Measurements from ENCODE around the gene SLC22A13.

The SLC22A13 gene

DNA sequence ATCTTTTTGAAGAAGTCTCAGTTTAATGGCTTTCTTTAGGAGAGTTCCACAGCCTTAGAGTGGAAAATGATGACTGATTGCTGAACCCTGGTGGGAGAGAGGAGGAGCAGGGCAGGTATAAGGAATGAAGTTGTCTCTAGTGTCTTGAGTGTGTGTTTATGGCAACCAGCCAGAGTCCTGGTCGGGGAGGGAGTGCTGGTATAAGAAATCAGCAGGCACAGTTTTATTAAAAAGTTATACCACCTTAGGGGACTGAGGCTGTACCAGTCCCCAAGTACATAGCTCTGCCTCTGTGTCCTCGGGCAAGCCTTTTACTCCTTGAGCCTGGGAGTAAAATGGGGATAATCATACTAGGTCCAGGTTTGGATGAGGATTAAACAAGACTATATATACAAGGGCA, 46.3 kb downstream of the SLC22A13 start:
- DNase-seq (ENCODE audit: low read depth) = no peak
- TF ChIP-seq, protein P1, sequence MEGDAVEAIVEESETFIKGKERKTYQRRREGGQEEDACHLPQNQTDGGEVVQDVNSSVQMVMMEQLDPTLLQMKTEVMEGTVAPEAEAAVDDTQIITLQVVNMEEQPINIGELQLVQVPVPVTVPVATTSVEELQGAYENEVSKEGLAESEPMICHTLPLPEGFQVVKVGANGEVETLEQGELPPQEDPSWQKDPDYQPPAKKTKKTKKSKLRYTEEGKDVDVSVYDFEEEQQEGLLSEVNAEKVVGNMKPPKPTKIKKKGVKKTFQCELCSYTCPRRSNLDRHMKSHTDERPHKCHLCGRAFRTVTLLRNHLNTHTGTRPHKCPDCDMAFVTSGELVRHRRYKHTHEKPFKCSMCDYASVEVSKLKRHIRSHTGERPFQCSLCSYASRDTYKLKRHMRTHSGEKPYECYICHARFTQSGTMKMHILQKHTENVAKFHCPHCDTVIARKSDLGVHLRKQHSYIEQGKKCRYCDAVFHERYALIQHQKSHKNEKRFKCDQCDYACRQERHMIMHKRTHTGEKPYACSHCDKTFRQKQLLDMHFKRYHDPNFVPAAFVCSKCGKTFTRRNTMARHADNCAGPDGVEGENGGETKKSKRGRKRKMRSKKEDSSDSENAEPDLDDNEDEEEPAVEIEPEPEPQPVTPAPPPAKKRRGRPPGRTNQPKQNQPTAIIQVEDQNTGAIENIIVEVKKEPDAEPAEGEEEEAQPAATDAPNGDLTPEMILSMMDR (conservative IDR thresholded peaks at IDR 0.05; ENCODE audit: control insufficient read depth, insufficient read depth, low read depth, low read length) = no peak
- H3K4me3 ChIP-seq (ENCODE audit: control insufficient read depth, low read depth, low read length) = no peak overlapping the region

GRCh38 chr3:38312356-38312755, 46.7 kb downstream of the SLC22A13 start:
- no peak for DNase-seq (ENCODE audit: low read depth)
- TF ChIP-seq, protein P1 (conservative IDR thresholded peaks at IDR 0.05; ENCODE audit: control insufficient read depth, insufficient read depth, low read depth, low read length) = no peak
- no peak overlapping the region for H3K4me3 ChIP-seq (ENCODE audit: control insufficient read depth, low read depth, low read length)

GRCh38 chr3:38313263-38313662, 47.7 kb downstream of the SLC22A13 start:
- TF ChIP-seq, protein P1 (conservative IDR thresholded peaks at IDR 0.05; ENCODE audit: control insufficient read depth, insufficient read depth, low read depth, low read length) = no peak

DNA sequence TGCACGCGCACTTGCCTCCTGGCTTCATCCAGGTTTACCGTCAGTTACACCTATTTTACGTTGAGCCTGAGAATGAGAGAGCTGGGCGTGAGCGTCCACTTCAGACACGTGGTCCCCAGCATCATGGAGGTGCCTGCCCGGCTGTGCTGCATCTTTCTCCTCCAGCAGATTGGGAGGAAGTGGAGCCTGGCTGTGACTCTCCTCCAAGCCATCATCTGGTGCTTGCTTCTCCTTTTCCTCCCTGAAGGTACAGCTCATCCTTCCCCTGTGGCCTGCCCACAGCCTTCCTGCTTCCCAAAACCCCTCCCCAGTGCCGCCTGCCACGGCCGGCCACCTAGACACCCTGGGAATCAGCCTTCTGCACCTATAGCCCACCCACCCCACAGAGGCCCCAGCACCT, 48.1 kb downstream of the SLC22A13 start:
- DNase-seq (ENCODE audit: low read depth) = no peak
- TF ChIP-seq, protein P1 (conservative IDR thresholded peaks at IDR 0.05; ENCODE audit: control insufficient read depth, insufficient read depth, low read depth, low read length) = no peak
- H3K4me3 ChIP-seq (ENCODE audit: control insufficient read depth, low read depth, low read length) = no peak overlapping the region

More at GRCh38 chr3:38313263-38313662, 47.7 kb downstream of the SLC22A13 start:
- DNase-seq (ENCODE audit: low read depth) = no peak
- H3K4me3 ChIP-seq (ENCODE audit: control insufficient read depth, low read depth, low read length) = no peak overlapping the region

- no peak for DNase-seq (ENCODE audit: low read depth)
- no peak overlapping the region for H3K4me3 ChIP-seq (ENCODE audit: control insufficient read depth, low read depth, low read length)
- TF ChIP-seq, protein P1 (conservative IDR thresholded peaks at IDR 0.05; ENCODE audit: control insufficient read depth, insufficient read depth, low read depth, low read length) = no peak
Observed at GRCh38 chr3:38314112-38314763, 48.6 kb downstream of the SLC22A13 start.

GRCh38 chr3:38314764-38315487, 49.3 kb downstream of the SLC22A13 start:
- H3K4me3 ChIP-seq (ENCODE audit: control insufficient read depth, low read depth, low read length) = no peak overlapping the region
- TF ChIP-seq, protein P1 (conservative IDR thresholded peaks at IDR 0.05; ENCODE audit: control insufficient read depth, insufficient read depth, low read depth, low read length) = no peak
- DNase-seq (ENCODE audit: low read depth) = no peak
